Left ventricle myocardium inferior (tissue), 1 donor: Measurements from ENCODE around the gene GAREM2. TPM values are rescaled to one million over a fixed set of nuclear protein-coding genes. Genes with fewer than 3 reads are reported as not detected.

ENCODE experiments used
- DNase-seq: peaks from one replicate; pipeline ENCODE4 v3.0.0-alpha.2; 2020
- H3K27ac ChIP-seq: fragments of 200-600 bp; replicated peaks from 2 replicates; pipeline ENCODE4 v1.8.0; 2021
- H3K27me3 ChIP-seq: fragments of 200-600 bp; 2 replicates; pipeline ENCODE4 v1.8.0; 2021; ENCODE audit warnings: low read depth
- H3K36me3 ChIP-seq: fragments of 200-600 bp; 2 replicates; pipeline ENCODE4 v1.8.0; 2021
- H3K4me1 ChIP-seq: fragments of 200-600 bp; 2 replicates; pipeline ENCODE4 v1.8.0; 2021
- H3K4me3 ChIP-seq: fragments of 200-600 bp; 2 replicates; pipeline ENCODE4 v1.8.0; 2021; ENCODE audit warnings: mild to moderate bottlenecking, moderate library complexity
- H3K9me3 ChIP-seq: fragments of 200-600 bp; replicated peaks from 2 replicates; pipeline ENCODE4 v1.8.0; 2021
- CTCF ChIP-seq: fragments of 200-600 bp; IDR thresholded peaks from 2 replicates; pipeline ENCODE4 v1.8.0; 2021; ENCODE audit warnings: antibody characterized with exemption, mild to moderate bottlenecking, borderline replicate concordance
- intact Hi-C: fragments of 100-400 bp; cut with micrococcal nuclease; formaldehyde crosslinking; loops from one replicate; pipeline ENCODE4 v1.11.0; 2022
- total RNA-seq: library from RNA; stranded (reverse); fragmentation: NEBNext Ultra II Directional; extraction: Animal tissue kit (Norgen Biotek cat#: 25700); gene quantifications from one replicate; pipeline ENCODE4 v1.2.1, GENCODE V29; 2021
- donor health status: DM: no; HTN: yes; CAD: no; lungs with severe emphysema.

Gene GAREM2
- total RNA-seq, 1 donor from 2014 or later, result 0.93 TPM

- intact Hi-C loops, result no loop called here
- no peaks in the 10 kb centered on the region for H3K9me3 ChIP-seq
- H3K4me1 ChIP-seq, result peaks cover 27% of the 10 kb centered on the region
- H3K4me3 ChIP-seq, result no peak overlapping the region
- TF ChIP-seq CTCF, result no peak
- H3K27ac ChIP-seq, result no peak overlapping the region
- DNase-seq, result no peak
- H3K36me3 ChIP-seq, result no peaks in the 10 kb centered on the region
- peaks cover 49% of the 10 kb centered on the region for H3K27me3 ChIP-seq
Measured at GRCh38 chr2:26176279-26176615, 3.4 kb downstream of the GAREM2 start.

GRCh38 chr2:26177122-26177521 is 4.2 kb downstream of the GAREM2 start:
- no peak overlapping the region for H3K4me3 ChIP-seq
- H3K4me1 ChIP-seq, result peaks cover 27% of the 10 kb centered on the region
- H3K27me3 ChIP-seq, result peaks cover 41% of the 10 kb centered on the region
- H3K27ac ChIP-seq, result no peak overlapping the region
- intact Hi-C loops, result no loop called here
- TF ChIP-seq CTCF, result no peak
- H3K36me3 ChIP-seq, result no peaks in the 10 kb centered on the region
- no peaks in the 10 kb centered on the region for H3K9me3 ChIP-seq
- no peak for DNase-seq

- intact Hi-C loops, result no loop called here
- Histone ChIP-seq H3K9me3 (no peaks in the 10 kb centered on the region), H3K4me3 (peak overlapping the region; percentile 76), H3K27ac (no peak overlapping the region), H3K4me1 (peaks cover 22% of the 10 kb centered on the region), H3K36me3 (no peaks in the 10 kb centered on the region), H3K27me3 (peaks cover 35% of the 10 kb centered on the region)
- no peak for DNase-seq
- no peak for TF ChIP-seq CTCF
Measured at GRCh38 chr2:26178246-26178645, 5.4 kb downstream of the GAREM2 start.

- no peaks in the 10 kb centered on the region for H3K9me3 ChIP-seq
- H3K27ac ChIP-seq, result peak overlapping the region; percentile 19
- no peak for TF ChIP-seq CTCF
- H3K27me3 ChIP-seq, result peaks cover 28% of the 10 kb centered on the region
- H3K4me3 ChIP-seq, result peak overlapping the region; percentile 76
- DNase-seq, result peak; percentile 33
- intact Hi-C loops, result no loop called here
- peaks cover 17% of the 10 kb centered on the region for H3K4me1 ChIP-seq
- no peaks in the 10 kb centered on the region for H3K36me3 ChIP-seq
Measured at GRCh38 chr2:26178746-26179436, 6.0 kb downstream of the GAREM2 start.

- no peaks in the 10 kb centered on the region for H3K9me3 ChIP-seq
- DNase-seq, result no peak
- H3K36me3 ChIP-seq, result no peaks in the 10 kb centered on the region
- H3K27me3 ChIP-seq, result peaks cover 22% of the 10 kb centered on the region
- H3K4me1 ChIP-seq, result peaks cover 22% of the 10 kb centered on the region
- no peak overlapping the region for H3K27ac ChIP-seq
- intact Hi-C loops, result no loop called here
- H3K4me3 ChIP-seq, result peak overlapping the region; percentile 76
- no peak for TF ChIP-seq CTCF
Measured at GRCh38 chr2:26179446-26179913, 6.6 kb downstream of the GAREM2 start.
